ENCODE measurements around the gene CAST.

DNA sequence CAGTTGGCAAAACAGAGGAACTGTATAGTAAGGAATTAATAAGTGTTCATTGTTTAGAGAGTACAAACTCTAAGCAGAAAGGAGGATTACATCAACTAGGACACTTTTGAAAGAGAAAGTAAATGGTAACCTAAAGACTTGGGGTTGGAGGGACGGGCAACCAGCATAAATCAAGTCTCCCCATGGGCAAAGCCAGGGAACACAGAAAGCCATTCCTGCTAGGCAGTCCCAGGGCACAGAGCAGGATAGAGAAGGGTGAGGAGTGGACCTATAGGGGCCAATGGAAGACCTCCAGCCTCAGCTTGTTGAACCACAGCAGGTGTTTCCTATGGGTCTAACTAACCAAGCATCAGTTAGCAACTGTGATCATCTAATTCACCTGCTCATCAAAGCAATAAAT lies 154.8 kb downstream of the CAST start:
- TF ChIP-seq CTCF (IDR thresholded peaks at IDR 0.05; ENCODE audit: extremely low read depth in 1 of 2, insufficient read depth in 1 of 2, low read depth in 1 of 2, low read length in 2 of 2): no peak
- TF ChIP-seq POLR2A (IDR thresholded peaks at IDR 0.05; ENCODE audit: low read depth, low read length): no peak
- no peak for TF ChIP-seq POLR2AphosphoS5 (IDR thresholded peaks at IDR 0.05; ENCODE audit: insufficient read depth, low read depth, low read length)
- TF ChIP-seq EZH2 (IDR thresholded peaks at IDR 0.05; ENCODE audit: borderline replicate concordance, low read depth, low read length, severe bottlenecking): no peak
- no peak for TF ChIP-seq MAX (IDR thresholded peaks at IDR 0.05; ENCODE audit: insufficient read depth, insufficient read length)
- TF ChIP-seq MYC (IDR thresholded peaks at IDR 0.05; ENCODE audit: low read depth, low read length): no peak
- no peak for TF ChIP-seq FOS (IDR thresholded peaks at IDR 0.05; ENCODE audit: borderline replicate concordance, insufficient read depth, low read length)

Data from endothelial cell of umbilical vein (primary cell).